Liver (tissue), 9 donors: ENCODE measurements around the gene ZDHHC19. TPM values are rescaled to one million over a fixed set of nuclear protein-coding genes. Genes with fewer than 3 reads are reported as not detected.

Source experiments
- DNase-seq: peaks from one replicate; pipeline ENCODE4 v3.0.0-alpha.2; 2017; ENCODE audit warnings: low spot score
- H3K27ac ChIP-seq, 2 donors: one replicate each; pipeline ENCODE4 v1.7.0; 2013; ENCODE audit warnings: inconsistent platforms in 2 of 2, low read length in 2 of 2, control low read depth in 1 of 2, low read depth in 1 of 2, mild to moderate bottlenecking in 1 of 2
- H3K27me3 ChIP-seq, 4 donors: one replicate each; pipeline versions ENCODE4 v1.6.1 to v1.7.0; 2013; ENCODE audit warnings: low read length in 3 of 4, inconsistent platforms in 1 of 4, mild to moderate bottlenecking in 1 of 4, moderate library complexity in 1 of 4; ENCODE audit not compliant: control insufficient read depth in 4 of 4, insufficient read depth in 4 of 4
- H3K36me3 ChIP-seq, 4 donors: one replicate each; pipeline versions ENCODE4 v1.6.1 to v1.7.0; 2013; ENCODE audit warnings: low read length in 3 of 4, mild to moderate bottlenecking in 3 of 4, low read depth in 1 of 4, moderate library complexity in 1 of 4; ENCODE audit not compliant: control insufficient read depth in 4 of 4, insufficient read depth in 3 of 4
- H3K4me1 ChIP-seq, 4 donors: one replicate each; pipeline versions ENCODE4 v1.6.1 to v1.7.0; 2013; ENCODE audit warnings: low read length in 3 of 4, mild to moderate bottlenecking in 3 of 4, moderate library complexity in 1 of 4; ENCODE audit not compliant: control insufficient read depth in 4 of 4, insufficient read depth in 4 of 4
- H3K4me3 ChIP-seq, 3 donors: one replicate each; pipeline versions ENCODE4 v1.6.1 to v1.7.0; 2013; ENCODE audit warnings: low read length in 3 of 3, control low read depth in 1 of 3, low read depth in 1 of 3, mild to moderate bottlenecking in 1 of 3
- H3K9ac ChIP-seq, 2 donors: one replicate each; pipeline ENCODE4 v1.7.0; 2013; ENCODE audit warnings: low read length in 2 of 2, mild to moderate bottlenecking in 2 of 2, moderate library complexity in 2 of 2, control low read depth in 1 of 2, low read depth in 1 of 2
- H3K9me3 ChIP-seq, 4 donors: one replicate each; pipeline versions ENCODE4 v1.6.1 to v1.7.0; 2013; ENCODE audit warnings: low read length in 3 of 4; ENCODE audit not compliant: control insufficient read depth in 4 of 4
- FOXA1 ChIP-seq: IDR thresholded peaks from 2 replicates; pipeline ENCODE4 v1.6.1; 2016; ENCODE audit warnings: antibody characterized with exemption
- FOXA2 ChIP-seq: IDR thresholded peaks from 2 replicates; pipeline ENCODE4 v1.6.1; 2016; ENCODE audit warnings: antibody characterized with exemption
- GABPA ChIP-seq, 2 donors: IDR thresholded peaks in 1 of 2; conservative IDR thresholded peaks in 1 of 2; 2 replicates each; pipeline ENCODE4 v1.6.1; 2016; ENCODE audit warnings: antibody characterized with exemption in 2 of 2, mild to moderate bottlenecking in 1 of 2, moderate library complexity in 1 of 2
- HNF4G ChIP-seq: IDR thresholded peaks from 2 replicates; pipeline ENCODE4 v1.6.1; 2016; ENCODE audit warnings: antibody characterized with exemption
- MAX ChIP-seq: IDR thresholded peaks from 2 replicates; pipeline ENCODE4 v1.6.1; 2016; ENCODE audit warnings: antibody characterized with exemption
- NR2F2 ChIP-seq: IDR thresholded peaks from 2 replicates; pipeline ENCODE4 v1.6.1; 2016; ENCODE audit warnings: antibody characterized with exemption
- REST ChIP-seq: IDR thresholded peaks from 2 replicates; pipeline ENCODE4 v1.6.1; 2016; ENCODE audit warnings: antibody characterized with exemption, mild to moderate bottlenecking
- RXRA ChIP-seq, 2 donors: IDR thresholded peaks; 2 replicates each; pipeline ENCODE4 v1.6.1; 2017 to 2018; ENCODE audit warnings: antibody characterized with exemption in 2 of 2, mild to moderate bottlenecking in 1 of 2
- SP1 ChIP-seq: IDR thresholded peaks from 2 replicates; pipeline ENCODE4 v1.6.1; 2018; ENCODE audit warnings: antibody characterized with exemption, mild to moderate bottlenecking
- YY1 ChIP-seq: IDR thresholded peaks from 2 replicates; pipeline ENCODE4 v1.6.1; 2016; ENCODE audit warnings: antibody characterized with exemption, mild to moderate bottlenecking
- ZBTB33 ChIP-seq: IDR thresholded peaks from 2 replicates; pipeline ENCODE4 v1.6.1; 2016; ENCODE audit warnings: antibody characterized with exemption
- WGBS: extraction: QIAGEN DNeasy Blood & Tissue Kit; methylation state at CpG from one replicate; pipeline ENCODE4 v1.1.7; 2013; 5-methylcytosine and 5-hydroxymethylcytosine counted together
- polyA plus RNA-seq, 2 donors: library from polyadenylated mRNA; stranded (reverse) in 1 of 2; unstranded in 1 of 2; fragments of 200-250 nt in 1 of 2; fragments of >200 nt in 1 of 2; fragmentation: Nextera tagmentation in 1 of 2; extraction: Ambion mirVana in 1 of 2; gene quantifications; one replicate each; pipeline versions ENCODE4 v1.2.1 to v1.2.3, GENCODE V29; 2013 to 2015
- total RNA-seq, 2 donors: library from RNA; depleted of rRNA; stranded (reverse); fragments of >200 nt; gene quantifications; one replicate each; pipeline ENCODE4 v1.2.3, GENCODE V29; 2014
- TF ChIP-seq, protein P1 (sequence below): IDR thresholded peaks from 2 replicates; pipeline ENCODE4 v1.6.1; 2016; ENCODE audit warnings: antibody characterized with exemption
- donor health status: healthy.
- donor health status: healthy.
- donor health status: healthy.
- donor health status: healthy.
- donor health status: healthy.

Gene ZDHHC19
- total and polyA plus RNA-seq, 4 donors = 0.42 to 1.5 (median 0.81) TPM

GRCh38 chr3:196235452-196236122 lies 24.4 kb upstream of the ZDHHC19 start (continued):
- no peak for TF ChIP-seq REST
- TF ChIP-seq ZBTB33 = no peak
- TF ChIP-seq FOXA1 = no peak

GRCh38 chr3:196232882-196233251 lies 21.7 kb upstream of the ZDHHC19 start:
- H3K9me3 ChIP-seq = no peaks in the 10 kb centered on the region
- no peaks in the 10 kb centered on the region for H3K27me3 ChIP-seq
- H3K4me1 ChIP-seq = no peaks in the 10 kb centered on the region
- H3K9ac ChIP-seq = no peak overlapping the region
- H3K4me3 ChIP-seq = no peak overlapping the region
- TF ChIP-seq FOXA2 (no peak), HNF4G (no peak), REST (no peak), RXRA (IDR thresholded peaks at IDR 0.05) (no peak), MAX (no peak), GABPA (IDR thresholded peaks at IDR 0.05 in 1 of 2, conservative IDR thresholded peaks at IDR 0.05 in 1 of 2) (no peak), YY1 (no peak), FOXA1 (no peak), SP1 (no peak), NR2F2 (no peak), ZBTB33 (no peak)
- TF ChIP-seq, protein P1, sequence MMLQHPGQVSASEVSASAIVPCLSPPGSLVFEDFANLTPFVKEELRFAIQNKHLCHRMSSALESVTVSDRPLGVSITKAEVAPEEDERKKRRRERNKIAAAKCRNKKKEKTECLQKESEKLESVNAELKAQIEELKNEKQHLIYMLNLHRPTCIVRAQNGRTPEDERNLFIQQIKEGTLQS = no peak
- DNase-seq = no peak
- H3K27ac ChIP-seq = no peak overlapping the region
- WGBS = 90% methylated on average over 8 of the region's 8 CpGs
- peaks cover 5 to 63% (median 32%) of the 10 kb centered on the region in 4 donors for H3K36me3 ChIP-seq
